ENCODE data around the gene THSD7A.

Gene THSD7A, protein sequence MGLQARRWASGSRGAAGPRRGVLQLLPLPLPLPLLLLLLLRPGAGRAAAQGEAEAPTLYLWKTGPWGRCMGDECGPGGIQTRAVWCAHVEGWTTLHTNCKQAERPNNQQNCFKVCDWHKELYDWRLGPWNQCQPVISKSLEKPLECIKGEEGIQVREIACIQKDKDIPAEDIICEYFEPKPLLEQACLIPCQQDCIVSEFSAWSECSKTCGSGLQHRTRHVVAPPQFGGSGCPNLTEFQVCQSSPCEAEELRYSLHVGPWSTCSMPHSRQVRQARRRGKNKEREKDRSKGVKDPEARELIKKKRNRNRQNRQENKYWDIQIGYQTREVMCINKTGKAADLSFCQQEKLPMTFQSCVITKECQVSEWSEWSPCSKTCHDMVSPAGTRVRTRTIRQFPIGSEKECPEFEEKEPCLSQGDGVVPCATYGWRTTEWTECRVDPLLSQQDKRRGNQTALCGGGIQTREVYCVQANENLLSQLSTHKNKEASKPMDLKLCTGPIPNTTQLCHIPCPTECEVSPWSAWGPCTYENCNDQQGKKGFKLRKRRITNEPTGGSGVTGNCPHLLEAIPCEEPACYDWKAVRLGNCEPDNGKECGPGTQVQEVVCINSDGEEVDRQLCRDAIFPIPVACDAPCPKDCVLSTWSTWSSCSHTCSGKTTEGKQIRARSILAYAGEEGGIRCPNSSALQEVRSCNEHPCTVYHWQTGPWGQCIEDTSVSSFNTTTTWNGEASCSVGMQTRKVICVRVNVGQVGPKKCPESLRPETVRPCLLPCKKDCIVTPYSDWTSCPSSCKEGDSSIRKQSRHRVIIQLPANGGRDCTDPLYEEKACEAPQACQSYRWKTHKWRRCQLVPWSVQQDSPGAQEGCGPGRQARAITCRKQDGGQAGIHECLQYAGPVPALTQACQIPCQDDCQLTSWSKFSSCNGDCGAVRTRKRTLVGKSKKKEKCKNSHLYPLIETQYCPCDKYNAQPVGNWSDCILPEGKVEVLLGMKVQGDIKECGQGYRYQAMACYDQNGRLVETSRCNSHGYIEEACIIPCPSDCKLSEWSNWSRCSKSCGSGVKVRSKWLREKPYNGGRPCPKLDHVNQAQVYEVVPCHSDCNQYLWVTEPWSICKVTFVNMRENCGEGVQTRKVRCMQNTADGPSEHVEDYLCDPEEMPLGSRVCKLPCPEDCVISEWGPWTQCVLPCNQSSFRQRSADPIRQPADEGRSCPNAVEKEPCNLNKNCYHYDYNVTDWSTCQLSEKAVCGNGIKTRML (N-terminal part only)

DNA sequence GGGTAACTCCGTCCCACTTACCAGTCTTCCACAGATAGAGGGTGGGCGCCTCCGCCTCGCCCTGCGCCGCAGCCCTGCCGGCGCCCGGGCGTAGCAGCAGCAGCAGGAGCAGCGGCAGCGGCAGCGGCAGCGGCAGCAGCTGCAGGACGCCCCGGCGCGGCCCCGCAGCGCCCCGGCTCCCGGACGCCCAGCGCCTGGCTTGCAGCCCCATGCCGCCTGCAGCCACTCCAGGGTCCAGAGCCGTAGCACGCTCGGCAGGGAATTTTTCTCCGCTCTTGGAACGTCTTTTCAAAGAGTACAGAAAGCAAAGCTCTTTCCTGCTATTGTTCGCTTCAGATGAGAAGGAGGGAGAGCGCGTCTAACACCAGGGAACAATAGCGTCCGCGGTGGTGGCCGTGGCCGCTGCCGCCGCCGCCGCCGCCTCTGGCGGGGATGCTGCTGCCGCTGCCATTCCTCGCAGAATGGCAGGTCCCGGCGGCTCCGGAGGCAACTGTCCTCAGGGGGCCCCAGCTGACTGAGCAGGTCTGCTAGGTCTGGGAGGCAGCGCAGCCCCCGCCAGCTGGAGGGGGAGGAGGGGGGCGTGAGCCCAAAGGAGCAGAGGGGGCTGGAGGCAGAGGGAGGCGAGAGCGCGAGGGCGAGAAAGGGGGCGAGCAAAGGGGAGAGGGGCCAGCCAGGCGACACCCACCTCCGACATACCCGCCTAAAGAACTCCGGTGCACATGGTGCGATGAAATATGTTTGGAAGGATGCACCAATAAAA is at the start of gene THSD7A:
THSD7A (minus strand) TSS at position 463 of the 760 bp plus-strand sequence; CDS start at position 211, 252 bp downstream.
- DNase-seq: no peak

- DNase-seq: no peak
Measured at GRCh38 chr7:11881680-11882079, 49.7 kb upstream of the THSD7A start.

- DNase-seq: no peak
Measured at GRCh38 chr7:11875635-11876034, 43.6 kb upstream of the THSD7A start.

DNA sequence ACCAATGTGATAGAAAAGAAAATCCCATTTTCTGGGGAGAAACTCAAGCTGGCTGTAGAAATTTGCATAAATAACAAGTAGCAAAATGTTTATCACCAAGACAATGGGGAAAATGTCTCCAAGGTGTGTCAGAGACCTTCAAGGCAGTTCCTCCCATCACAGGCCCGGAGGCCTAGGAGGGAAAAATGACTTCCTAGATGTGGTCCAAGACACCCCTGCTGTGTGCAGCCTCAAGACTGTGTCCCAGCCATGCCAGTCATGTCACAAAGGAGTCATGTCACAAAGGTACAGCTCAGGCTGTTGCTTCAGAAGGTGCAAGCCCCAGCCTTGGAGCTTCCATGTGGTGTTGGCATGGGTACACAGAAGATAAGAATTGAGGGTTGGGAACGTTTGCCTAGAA is 33.7 kb upstream of the THSD7A start:
- DNase-seq: no peak

DNA sequence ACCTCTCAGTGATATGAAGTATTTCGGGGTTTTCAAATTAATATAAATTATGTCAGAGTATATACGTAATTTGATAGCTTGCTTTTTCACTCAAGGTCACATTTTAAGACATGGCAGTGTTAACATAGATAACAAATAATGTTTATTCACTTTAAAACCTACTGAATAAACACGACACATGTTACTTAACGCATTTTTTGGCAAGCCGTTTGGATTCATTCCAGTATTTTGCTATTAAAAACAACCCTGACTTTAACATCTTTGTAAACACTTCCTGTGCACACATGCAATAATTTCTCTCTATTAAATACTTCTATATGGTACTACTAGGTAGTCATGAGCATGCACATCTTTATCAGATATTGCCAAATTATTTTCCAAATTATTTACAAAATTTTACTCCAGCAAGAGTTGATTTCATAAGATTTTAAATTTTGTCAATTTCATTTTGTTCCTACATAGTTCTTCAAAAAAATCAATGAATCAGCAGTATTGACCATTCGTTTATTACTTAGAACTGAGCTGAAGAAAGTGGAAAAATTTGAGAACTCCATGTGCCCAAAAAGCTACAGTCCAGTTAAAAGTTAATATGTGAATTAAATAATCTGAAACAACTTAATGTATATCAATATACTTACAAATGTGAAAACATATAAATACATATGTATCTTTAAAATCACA is 26.8 kb upstream of the THSD7A start:
- DNase-seq: no peak

GRCh38 chr7:11858026-11858425 is 26.0 kb upstream of the THSD7A start:
- no peak for DNase-seq

GRCh38 chr7:11848251-11848650 is 16.3 kb upstream of the THSD7A start:
- no peak for DNase-seq

DNA sequence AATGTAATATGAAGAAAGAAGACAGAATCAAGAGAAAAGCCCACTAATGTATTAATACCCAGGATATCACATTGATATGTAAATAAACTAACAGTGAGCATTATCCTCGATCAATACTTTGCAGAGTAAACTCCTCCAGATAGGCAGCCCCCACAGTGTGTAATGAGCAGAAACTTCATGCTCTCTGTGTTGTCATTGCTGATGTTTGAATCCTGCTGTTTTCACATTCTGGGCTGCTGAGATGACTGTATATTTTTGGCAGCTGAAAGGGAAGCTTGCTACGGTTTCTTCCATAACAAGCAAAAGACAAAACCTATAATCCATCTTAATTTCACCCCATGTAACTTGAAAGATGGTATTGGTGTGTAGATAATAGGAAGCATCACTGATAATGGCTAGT is 15.3 kb upstream of the THSD7A start:
- no peak for DNase-seq

- no peak for DNase-seq
Measured at GRCh38 chr7:11846361-11846955, 14.5 kb upstream of the THSD7A start.

GRCh38 chr7:11843113-11843765 is 11.2 kb upstream of the THSD7A start:
- no peak for DNase-seq

DNA sequence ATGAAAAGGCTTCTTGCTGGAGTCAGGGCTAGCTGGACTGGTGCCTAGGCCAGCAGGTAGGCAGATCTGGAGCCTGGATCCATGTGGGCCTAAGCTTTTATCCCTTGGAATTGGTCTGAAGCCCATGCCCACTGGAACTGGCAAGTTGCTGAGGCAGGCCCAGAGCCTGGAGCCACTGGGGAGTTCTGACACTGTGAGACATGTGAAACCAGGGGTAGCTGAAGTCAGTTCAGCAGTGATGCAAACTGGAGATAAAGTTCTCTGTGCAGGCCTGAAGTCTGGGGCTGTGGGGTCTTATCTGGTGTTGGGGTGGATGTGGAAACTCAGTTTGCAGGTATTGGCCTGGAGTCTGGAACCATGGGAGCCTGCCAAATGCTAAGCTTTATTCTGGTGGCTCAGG is 9.7 kb upstream of the THSD7A start:
- no peak for DNase-seq

DNA sequence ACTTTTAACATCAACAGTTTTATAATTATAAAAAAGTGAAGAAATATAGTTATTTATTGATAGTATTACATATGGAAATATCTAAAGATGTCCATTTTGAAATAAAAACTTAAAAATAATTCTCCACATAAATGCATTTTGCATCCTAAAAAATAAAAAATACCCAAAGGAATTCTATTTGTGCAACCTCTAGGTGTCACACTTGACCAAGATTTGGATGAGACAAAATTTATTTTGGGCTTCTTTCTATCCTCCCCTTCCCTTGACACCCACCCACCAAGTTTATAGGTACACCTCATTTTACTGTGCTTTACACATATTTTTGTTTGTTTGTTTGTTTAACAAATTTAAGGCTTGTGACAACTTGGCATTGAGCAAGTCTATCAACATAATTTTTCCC is 3.3 kb upstream of the THSD7A start:
- no peak for DNase-seq

DNA sequence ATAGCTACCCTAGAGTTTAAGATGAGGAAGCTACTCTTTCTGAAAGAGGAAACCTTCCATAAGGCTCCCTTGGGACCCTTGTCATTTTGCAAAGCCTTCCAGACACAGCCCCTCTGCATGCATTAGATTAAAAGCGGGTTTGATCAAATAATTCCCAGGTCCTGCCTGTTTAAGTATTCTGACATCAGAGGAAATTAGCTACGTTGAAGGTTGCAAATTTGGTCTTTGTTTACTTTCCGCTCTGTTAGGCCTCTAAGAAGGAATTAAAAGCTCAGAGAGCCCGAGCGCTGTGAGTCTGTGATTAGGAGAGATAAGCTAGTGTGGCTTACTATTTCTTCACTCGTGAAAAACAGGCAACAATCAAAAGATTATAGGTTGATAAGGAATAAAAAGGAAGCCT is 1.4 kb upstream of the THSD7A start:
- no peak for DNase-seq

DNA sequence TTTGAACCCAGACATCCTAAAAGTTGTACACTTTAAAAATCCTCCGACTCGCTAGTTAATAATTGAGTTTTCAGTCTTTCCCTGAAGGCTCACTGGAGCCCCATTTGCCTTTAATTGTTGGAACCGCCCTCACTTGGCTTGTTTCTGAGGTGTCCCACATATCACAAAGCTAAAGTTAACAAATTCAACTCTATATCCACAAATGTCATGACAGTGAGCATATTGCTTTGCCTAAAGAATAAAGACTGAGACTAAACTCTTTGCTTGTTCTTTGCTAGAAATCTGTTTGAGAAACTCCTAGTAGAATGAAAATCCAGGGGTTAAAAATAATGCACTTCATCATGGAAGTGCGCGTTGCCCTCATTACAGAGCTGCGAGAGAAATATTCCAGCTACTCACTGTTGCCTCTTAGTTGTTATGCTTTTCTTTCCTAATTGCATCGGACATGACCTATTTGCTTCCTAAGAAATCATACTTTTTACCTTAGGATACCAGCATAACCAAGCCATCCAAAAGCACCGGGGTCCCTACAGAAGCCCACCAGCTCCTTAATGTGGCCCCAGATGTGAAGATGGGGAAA is 752 bp downstream of the THSD7A start:
- DNase-seq: no peak

- DNase-seq: no peak
Measured at GRCh38 chr7:11830582-11831155, 1.3 kb downstream of the THSD7A start.

DNA sequence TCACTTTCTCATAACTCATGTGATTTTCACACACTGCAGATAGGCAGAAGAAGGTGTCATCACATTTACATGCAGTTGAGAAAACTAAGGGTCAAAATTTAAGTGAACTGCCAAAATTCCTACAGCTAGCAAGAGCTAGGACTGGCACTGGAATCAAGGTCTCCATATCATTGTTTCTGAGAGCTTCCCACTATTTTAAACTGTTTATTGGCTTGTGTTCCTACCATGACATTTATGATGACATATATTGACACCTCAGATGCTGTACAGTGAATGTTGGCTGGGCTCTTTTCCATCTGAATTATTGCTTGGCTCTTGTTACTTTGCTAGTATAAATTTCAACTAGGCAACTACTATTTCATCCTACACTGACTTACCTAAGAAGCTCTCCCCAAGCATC is 2.0 kb downstream of the THSD7A start:
- no peak for DNase-seq

DNA sequence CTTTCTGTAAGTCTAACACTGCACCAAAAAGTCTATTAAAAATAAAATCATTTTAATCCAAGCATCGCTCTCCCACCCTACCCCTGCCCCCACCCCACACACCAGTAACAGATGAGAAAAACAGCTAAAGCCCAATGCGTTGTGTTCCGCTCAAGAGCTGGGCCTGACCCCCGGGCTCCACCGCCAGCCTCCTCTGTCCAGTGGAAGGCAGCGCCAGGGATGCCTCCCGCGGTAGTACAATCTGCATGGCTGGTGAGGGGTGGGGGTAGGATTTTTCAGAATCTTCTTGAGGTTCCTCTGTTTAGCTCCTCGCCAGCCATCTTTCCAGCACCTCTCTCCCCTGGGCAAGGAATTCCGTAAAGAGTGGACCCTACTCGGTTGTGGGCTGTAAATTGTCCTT is 12.1 kb downstream of the THSD7A start:
- DNase-seq: no peak

GRCh38 chr7:11819271-11819670 is 12.7 kb downstream of the THSD7A start:
- DNase-seq: no peak

DNA sequence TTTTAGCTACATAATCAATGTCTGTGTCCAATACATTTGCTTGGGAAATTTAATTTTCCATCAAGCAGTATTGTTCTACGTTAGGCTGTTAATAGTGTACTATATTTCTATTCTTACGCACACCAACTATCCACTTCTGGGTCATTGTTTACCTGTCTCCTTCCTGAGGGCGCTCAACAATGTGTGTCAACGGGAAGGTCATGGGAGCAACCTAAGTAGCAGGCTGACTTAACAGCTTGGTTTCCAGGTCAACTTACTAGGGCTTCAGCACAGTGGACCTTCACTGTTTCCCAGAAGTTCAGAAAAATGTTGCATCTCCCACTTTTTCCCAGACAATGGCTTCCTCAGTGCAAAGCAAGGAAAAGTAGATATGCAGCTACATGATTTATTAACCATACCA is 13.7 kb downstream of the THSD7A start:
- no peak for DNase-seq

GRCh38 chr7:11817111-11817740 is 14.8 kb downstream of the THSD7A start:
- no peak for DNase-seq
